Stomach smooth muscle (tissue), 2 donors: Measurements from ENCODE around the gene CDRT4.

Experiments used
- H3K27ac ChIP-seq: one replicate; pipeline ENCODE4 v1.7.0; 2013; ENCODE audit warnings: mild to moderate bottlenecking, low read length, inconsistent platforms
- H3K27me3 ChIP-seq, 2 donors: one replicate each; pipeline ENCODE4 v1.7.0; 2013; ENCODE audit warnings: low read length in 2 of 2; ENCODE audit not compliant: insufficient read depth in 2 of 2, control insufficient read depth in 1 of 2
- H3K36me3 ChIP-seq, 2 donors: one replicate each; pipeline ENCODE4 v1.7.0; 2013; ENCODE audit warnings: low read length in 2 of 2; ENCODE audit not compliant: control insufficient read depth in 2 of 2, insufficient read depth in 2 of 2
- H3K4me1 ChIP-seq: one replicate; pipeline ENCODE4 v1.7.0; 2013; ENCODE audit warnings: low read length; ENCODE audit not compliant: control insufficient read depth, insufficient read depth
- H3K4me3 ChIP-seq, 2 donors: one replicate each; pipeline ENCODE4 v1.7.0; 2013; ENCODE audit warnings: low read length in 2 of 2
- H3K9ac ChIP-seq, 2 donors: one replicate each; pipeline ENCODE4 v1.7.0; 2013; ENCODE audit warnings: low read length in 2 of 2, mild to moderate bottlenecking in 1 of 2
- H3K9me3 ChIP-seq, 2 donors: one replicate each; pipeline ENCODE4 v1.7.0; 2013; ENCODE audit warnings: low read length in 2 of 2; ENCODE audit not compliant: control insufficient read depth in 2 of 2
- donor health status: healthy.
- donor health status: Pancreatic carcinoma.

Gene CDRT4

DNA sequence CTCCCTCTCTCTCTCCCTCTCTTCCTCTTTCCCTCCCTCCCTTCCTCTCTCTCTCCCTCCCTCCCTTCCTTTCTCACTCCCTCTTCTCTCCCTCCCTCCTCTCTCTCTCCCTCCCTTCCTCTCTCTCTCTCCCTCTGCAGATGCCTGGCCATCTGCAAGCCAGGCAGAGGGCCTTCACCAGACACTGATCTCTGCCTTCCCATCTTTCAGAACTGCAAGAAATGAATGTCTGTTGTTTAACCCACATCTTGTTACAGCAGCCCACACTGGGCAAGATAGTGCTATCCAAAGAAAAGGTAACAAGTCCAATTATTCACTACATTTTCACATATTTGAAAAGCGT lies 26.2 kb upstream of the CDRT4 start:
- Histone ChIP-seq H3K9me3 (no peaks in the 10 kb centered on the region), H3K4me3 (no peak overlapping the region), H3K36me3 (no peaks in the 10 kb centered on the region), H3K9ac (no peak overlapping the region), H3K27me3 (no peaks in the 10 kb centered on the region), H3K27ac (no peak overlapping the region), H3K4me1 (no peaks in the 10 kb centered on the region)

DNA sequence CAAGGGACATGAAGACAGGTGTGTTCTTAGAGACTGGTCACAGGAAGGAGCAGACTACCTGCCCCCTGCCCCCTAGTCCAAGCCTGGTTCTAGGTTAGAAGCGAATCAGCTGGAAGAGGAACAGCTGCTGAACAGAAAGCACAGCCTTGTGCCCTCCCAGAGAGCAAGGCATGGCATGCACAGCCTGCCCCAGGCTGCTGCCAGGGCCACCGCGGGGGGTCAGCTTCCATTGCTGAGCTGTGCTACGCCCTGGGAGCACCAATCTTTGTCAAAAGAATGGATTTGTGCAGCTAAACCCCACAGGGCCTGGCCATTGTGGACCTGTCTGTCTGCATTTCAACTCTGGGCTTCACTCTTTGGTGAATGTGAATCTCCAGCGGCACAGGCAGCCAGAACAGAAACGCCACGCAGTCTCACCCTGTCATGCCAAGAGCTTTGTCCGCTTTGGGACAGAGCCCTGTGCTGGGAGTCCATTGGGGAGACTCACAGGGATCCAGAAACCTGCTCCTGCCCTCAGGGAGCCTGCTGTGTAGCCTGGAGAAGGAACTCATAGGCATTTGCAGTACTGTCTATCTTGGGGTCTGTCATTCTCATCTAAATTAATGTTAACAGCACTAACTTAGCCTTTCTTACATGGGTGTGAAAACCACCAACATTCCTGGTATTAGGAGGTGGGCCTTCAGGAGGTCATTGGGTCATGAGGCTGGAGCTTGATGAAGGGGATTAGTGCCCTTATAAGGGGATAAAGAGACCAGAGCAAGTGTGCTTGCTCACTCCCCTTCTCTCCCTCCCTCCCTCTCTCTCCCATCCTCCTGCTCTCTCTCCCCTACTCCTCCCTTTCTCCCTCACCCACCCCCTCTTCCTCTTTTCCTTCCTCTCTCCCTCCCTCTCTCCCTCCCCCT lies 25.6 kb upstream of the CDRT4 start:
- Histone ChIP-seq H3K27ac (no peak overlapping the region), H3K9ac (no peak overlapping the region), H3K27me3 (no peaks in the 10 kb centered on the region), H3K9me3 (no peaks in the 10 kb centered on the region), H3K4me1 (no peaks in the 10 kb centered on the region), H3K36me3 (no peaks in the 10 kb centered on the region), H3K4me3 (no peak overlapping the region)

DNA sequence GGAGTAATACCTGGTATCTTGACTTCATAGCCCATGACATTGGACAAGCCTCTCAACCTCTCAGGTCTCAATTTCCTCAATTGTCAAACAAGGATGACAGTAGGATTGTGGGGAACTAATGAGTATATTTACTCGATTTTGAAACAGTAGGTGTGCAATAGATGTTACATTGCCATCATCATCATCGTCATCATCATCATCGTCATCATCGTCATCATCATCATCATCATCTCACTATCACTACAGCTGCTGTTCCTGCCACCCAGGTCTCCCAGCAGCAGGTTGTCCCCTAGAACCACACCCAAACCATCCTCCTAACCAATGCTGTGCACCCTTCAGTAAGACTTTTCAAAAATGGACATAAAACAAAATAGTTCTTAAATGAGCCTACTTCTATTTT lies 24.8 kb upstream of the CDRT4 start:
- no peak overlapping the region for H3K4me3 ChIP-seq
- H3K9ac ChIP-seq: no peak overlapping the region
- no peaks in the 10 kb centered on the region for H3K9me3 ChIP-seq
- H3K27ac ChIP-seq: no peak overlapping the region
- peaks cover 0 to 3% of the 10 kb centered on the region in 2 donors for H3K36me3 ChIP-seq
- H3K27me3 ChIP-seq: no peaks in the 10 kb centered on the region
- no peaks in the 10 kb centered on the region for H3K4me1 ChIP-seq

DNA sequence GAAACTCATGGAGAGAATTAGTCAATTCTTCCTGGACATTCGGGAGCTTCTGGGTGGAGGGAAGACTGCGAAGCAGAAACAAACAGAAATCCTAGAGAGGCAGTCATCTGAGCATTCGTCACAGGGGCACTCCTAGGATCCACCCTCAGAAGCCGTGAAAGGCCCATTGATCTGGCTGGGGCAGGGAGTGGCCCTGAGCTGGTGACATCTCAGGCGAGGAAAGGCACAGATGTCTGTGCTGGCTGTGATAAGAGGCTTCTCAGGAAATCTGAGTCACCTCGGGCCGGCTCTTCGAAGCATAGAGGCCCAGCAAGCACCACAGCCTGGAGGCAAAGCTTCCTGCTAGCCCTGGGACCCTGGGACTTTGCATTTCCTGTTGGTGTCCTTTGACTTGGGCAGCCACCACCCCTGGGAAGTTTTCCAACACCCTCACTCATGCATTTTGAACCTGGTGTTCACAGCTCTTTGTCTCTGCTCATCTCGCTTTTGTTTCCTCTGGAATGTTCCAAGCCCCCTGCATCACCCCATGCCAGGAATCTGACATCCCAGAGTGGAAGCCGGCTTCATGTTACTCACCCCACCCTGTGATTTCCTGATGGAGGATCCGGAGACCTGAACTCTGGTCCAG lies 23.3 kb upstream of the CDRT4 start:
- H3K36me3 ChIP-seq: peaks cover 0 to 3% of the 10 kb centered on the region in 2 donors
- no peak overlapping the region for H3K9ac ChIP-seq
- no peaks in the 10 kb centered on the region for H3K27me3 ChIP-seq
- no peak overlapping the region for H3K27ac ChIP-seq
- no peaks in the 10 kb centered on the region for H3K4me1 ChIP-seq
- H3K4me3 ChIP-seq: no peak overlapping the region
- no peaks in the 10 kb centered on the region for H3K9me3 ChIP-seq

DNA sequence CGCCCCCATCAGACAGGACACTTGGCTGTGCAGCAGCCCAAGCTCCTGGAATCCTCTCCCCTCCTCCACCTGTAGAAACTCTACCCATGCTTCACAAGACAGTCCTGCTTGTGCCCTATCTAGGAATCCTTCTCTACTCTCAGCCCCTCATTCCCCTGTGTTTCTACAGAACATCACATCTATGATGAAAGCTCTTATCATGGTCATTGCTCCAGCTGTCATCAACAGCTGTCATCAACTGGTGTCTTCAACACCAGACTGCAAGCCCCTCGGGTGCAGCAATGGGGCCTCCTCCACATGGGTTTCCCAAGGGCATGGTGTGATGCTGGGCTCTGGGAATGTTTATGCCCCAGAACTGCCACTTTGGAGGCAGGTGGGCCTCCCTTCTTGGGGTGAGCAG lies 21.1 kb upstream of the CDRT4 start:
- Histone ChIP-seq H3K4me3 (no peak overlapping the region), H3K9ac (no peak overlapping the region), H3K27ac (no peak overlapping the region), H3K9me3 (no peaks in the 10 kb centered on the region), H3K36me3 (peaks cover 0 to 3% of the 10 kb centered on the region in 2 donors), H3K4me1 (no peaks in the 10 kb centered on the region), H3K27me3 (no peaks in the 10 kb centered on the region)

DNA sequence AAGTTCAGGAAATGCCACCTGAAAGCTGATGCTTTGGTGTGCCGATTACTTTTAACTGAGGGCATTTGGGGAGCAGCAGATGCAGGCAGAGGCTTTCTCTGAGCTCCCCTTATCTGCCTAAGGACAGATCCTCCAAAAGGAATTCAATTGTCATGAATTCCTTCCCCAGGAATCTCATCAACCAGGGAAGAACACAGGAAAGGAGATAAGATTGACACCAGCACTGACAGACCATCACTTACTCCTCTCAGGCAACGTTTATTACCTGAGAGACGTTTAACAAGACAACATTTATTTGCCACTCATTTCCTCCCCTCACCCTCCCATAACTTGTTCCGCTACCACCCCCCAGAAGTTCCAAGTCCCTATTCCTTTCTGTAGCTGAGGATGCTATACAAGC lies 17.6 kb upstream of the CDRT4 start:
- H3K36me3 ChIP-seq: peaks cover 0 to 6% of the 10 kb centered on the region in 2 donors

DNA sequence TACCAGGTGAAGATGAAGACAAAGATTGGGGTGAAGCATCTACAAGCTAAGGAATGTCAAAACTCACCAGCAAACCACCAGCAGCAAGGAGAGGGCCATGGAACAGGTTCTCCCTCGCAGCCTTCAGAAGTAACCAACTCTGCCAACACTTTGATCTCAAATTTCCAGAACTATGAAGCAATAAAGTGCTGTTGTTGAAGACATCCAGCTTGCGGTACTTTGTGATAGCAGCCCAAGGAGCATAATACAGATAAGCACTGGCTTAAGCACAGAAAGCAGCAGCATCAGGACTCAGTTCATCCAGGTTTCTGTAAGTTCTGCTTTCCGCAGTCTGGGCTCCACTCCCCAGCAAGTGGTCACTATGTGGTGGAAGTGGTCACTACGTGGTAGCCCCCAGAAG lies 16.0 kb upstream of the CDRT4 start:
- Histone ChIP-seq H3K27me3 (no peaks in the 10 kb centered on the region), H3K36me3 (peaks cover 0 to 6% of the 10 kb centered on the region in 2 donors), H3K27ac (no peak overlapping the region), H3K9ac (no peak overlapping the region), H3K4me3 (no peak overlapping the region), H3K9me3 (no peaks in the 10 kb centered on the region), H3K4me1 (no peaks in the 10 kb centered on the region)

More for the DNA sequence above, 17.6 kb upstream of the CDRT4 start:
- Histone ChIP-seq H3K27me3 (no peaks in the 10 kb centered on the region), H3K9me3 (no peaks in the 10 kb centered on the region), H3K4me1 (no peaks in the 10 kb centered on the region), H3K27ac (no peak overlapping the region), H3K9ac (no peak overlapping the region), H3K4me3 (no peak overlapping the region)

DNA sequence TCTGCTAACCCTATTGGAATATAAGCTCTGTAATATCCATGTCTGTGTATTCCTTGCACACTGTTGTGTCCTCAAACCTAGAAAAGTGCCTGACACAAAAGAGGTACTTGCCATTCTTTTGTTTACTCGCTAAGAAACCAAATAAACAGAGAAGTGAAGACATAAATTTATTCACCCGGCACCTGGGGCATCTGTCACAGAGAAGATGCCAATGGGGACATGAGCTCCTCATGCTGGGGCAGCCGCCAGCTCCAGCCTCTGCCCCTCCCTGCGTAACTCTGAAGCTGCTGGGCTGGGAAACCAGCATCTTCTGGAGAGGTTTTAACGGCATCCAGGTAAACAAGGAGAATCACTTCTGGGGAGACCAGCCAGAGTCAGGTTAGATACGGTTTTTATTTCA lies 15.1 kb upstream of the CDRT4 start:
- no peaks in the 10 kb centered on the region for H3K4me1 ChIP-seq

DNA sequence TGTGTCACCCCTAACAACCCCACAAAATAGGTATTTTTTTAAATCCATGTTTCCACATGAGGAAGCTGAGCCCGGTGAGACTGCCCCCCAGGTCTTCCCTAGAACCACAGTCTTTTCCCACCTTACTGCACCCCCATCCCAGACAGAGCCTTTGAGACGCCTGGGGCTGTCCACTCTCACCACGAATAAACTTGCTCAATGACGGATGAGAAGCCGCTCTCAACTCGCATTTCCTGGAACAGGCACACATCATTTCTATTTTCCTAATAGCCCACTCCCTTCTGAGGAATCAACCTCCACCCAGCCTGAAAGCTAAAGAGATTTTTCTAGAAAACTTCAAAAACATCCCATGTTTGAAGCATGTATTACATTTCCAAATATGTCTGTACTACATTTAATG lies 14.1 kb upstream of the CDRT4 start:
- Histone ChIP-seq H3K4me3 (no peak overlapping the region), H3K4me1 (no peaks in the 10 kb centered on the region), H3K9ac (no peak overlapping the region), H3K27ac (no peak overlapping the region), H3K36me3 (peaks cover 0 to 3% of the 10 kb centered on the region in 2 donors), H3K27me3 (no peaks in the 10 kb centered on the region), H3K9me3 (no peaks in the 10 kb centered on the region)

More for the DNA sequence above, 15.1 kb upstream of the CDRT4 start:
- Histone ChIP-seq H3K27me3 (no peaks in the 10 kb centered on the region), H3K9ac (no peak overlapping the region), H3K36me3 (peaks cover 0 to 3% of the 10 kb centered on the region in 2 donors), H3K27ac (no peak overlapping the region), H3K4me3 (no peak overlapping the region), H3K9me3 (no peaks in the 10 kb centered on the region)

DNA sequence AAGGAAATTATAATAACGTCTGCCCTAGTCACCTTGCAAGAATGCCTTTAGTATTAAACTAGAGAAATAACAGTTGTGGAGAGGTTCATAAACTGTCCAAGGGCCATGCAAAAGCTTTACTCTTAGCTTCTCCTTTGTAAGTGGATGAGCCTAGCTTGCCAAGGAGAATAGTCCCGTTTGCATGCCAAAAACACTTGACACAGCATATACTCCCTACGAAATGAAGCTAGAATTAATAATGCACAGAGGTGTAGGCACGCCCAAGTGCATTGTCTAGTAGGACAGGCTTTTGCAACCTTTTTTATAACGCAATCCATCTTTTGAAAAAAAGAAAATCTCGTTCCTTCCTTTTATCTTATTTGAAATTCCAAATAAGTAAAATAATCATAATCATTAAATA lies 12.8 kb upstream of the CDRT4 start:
- Histone ChIP-seq H3K27ac (no peak overlapping the region), H3K4me1 (no peaks in the 10 kb centered on the region), H3K9me3 (no peaks in the 10 kb centered on the region), H3K4me3 (no peak overlapping the region), H3K9ac (no peak overlapping the region), H3K36me3 (peaks cover 0 to 3% of the 10 kb centered on the region in 2 donors), H3K27me3 (no peaks in the 10 kb centered on the region)

DNA sequence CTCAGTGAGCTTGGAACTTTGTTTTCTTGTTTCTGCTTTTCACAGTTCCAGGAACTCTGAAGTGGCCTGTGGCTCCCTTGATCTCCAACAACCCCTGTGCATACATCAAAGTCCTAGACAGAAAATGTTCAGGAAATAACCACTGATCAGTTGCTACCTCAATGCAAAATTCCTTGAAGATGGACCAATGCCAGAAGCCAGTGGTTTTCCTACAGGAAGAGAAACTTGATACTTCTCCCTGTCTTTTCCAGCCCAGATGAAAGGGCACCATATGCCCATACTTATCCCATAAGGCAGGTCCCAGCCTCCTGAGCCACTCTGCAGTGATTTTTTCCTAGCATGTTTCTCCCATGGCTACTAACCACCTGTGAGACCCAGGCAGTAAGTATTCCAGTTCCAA lies 12.3 kb upstream of the CDRT4 start:
- Histone ChIP-seq H3K4me1 (no peaks in the 10 kb centered on the region), H3K9me3 (no peaks in the 10 kb centered on the region), H3K27me3 (no peaks in the 10 kb centered on the region), H3K9ac (no peak overlapping the region), H3K4me3 (no peak overlapping the region), H3K36me3 (peaks cover 0 to 3% of the 10 kb centered on the region in 2 donors), H3K27ac (no peak overlapping the region)
